ENCODE measurements around the gene TMC3.
A peak's percentile ranks its signal among the peaks of the same experiment; 100 is the strongest.
"Not testable (repeated sequence)": the region's sequence is repeated elsewhere in the genome, so short reads cannot be mapped to it uniquely, and the experiment has no call there.

TMC3 gene

DNA sequence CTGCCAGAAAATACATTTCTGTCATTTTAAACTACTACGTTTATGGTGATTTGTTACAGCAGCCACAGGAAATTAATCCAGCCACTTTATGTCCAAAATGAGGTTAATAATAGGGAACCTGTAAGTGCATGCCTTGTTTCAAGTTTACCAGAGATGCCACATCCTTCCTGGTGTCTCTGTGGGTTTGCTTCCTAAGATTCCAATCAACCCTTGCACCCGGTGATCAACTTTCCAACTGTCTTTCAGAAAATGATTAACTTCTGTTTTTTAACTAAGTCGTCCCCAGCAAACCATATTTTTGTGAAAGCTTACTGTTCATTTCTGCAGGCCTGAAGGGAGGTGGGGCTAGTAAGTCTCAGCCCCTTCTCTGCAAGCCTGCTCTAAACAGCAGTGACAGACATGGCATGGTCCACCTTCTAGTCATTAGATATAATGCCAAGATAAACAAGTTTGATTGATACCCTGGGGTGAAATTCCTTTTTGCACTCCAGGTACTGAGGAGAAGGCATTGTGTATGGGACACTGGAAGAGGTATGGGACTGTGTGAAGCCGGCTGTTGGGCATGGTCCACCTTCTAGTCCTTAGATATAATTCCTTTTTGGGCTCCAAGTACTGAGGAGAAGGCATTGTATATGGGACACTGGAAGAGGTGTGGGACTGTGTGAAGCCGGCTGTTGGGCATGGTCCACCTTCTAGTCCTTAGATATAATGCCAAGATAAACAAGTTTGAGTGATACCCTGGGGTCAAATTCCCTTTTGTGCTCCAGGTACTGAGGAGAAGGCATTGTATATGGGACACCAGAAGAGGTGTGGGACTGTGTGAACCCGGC is 11.1 kb upstream of the TMC3 start:
- no peak for DNase-seq

DNA sequence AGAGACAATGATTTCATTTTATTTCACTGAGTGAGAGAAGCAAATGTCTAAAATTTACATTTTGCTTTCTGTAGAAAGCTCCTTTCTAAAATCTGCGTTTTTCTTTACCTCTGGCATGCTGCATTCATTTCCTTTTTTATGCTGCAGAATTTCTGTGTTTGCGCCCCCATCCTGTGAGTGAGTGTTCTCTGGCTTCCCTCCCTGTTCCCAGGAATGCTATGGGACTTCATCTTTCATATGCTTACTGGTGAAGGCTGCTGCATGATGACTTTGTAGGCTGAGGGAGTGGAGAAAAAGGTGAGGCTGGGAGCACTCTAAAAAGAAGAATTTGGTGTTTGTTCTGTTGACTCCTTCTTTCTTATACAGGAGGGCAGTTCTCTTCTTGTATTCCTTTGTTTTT is 7.7 kb upstream of the TMC3 start:
- DNase-seq, result no peak

DNA sequence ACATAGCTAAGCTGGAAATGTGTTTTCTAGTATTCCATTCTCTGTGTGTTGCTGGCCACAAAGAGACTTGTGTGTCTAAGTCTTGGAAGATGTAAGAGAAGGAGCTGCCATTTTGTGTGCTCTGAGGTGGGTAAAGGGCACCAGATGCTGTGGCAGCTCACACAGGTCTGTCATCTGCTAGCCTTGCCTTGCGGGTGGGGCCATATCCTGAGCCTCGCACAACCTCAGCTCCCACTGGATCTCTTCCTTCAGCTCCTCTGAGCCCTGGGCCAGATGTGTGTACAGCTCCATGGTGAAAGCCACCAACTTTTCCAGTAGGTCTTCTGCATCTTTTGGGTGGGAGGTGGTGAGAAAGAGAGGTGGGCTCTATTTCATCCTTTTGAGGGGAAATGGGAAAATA is 6.7 kb upstream of the TMC3 start:
- no peak for DNase-seq

DNA sequence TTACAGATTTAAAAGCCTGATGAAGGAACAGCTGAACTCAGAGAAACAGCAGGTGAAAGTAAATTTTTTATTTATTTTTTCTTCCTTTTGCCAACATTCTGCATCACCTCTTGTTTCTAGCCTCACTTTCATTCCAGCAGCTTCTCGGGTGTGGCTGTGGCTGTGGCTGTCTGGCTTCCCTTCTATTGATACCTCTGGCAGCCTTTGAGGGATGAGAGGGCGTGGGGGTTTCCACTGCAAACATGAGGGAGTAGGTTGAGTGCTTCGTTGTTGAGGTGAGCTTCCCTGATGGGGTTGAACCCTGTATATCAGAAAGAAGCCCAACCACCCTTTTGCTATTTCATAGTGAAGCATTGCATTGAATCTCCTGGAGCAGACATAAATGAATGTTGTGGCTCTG is 6.2 kb upstream of the TMC3 start:
- DNase-seq, result no peak

DNA sequence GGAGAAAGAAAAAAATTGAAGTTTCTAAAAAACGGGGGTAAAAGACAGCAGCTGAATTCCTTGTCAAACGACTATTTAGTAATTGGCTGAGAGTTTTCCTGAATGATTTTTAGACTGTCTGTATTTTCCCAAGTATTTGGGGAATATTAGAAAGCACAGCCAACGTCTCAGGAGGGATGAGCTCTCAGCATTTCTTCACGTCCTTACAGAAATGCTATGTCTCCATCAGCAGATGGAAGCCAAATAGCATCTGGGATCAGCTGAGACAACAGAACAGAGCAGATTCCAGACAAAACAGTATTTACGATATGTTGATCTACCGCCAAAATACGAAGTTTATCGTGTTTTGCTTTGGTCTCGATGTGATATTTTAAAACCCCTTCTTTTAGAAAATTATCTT is 5.3 kb upstream of the TMC3 start:
- DNase-seq, result no peak

DNA sequence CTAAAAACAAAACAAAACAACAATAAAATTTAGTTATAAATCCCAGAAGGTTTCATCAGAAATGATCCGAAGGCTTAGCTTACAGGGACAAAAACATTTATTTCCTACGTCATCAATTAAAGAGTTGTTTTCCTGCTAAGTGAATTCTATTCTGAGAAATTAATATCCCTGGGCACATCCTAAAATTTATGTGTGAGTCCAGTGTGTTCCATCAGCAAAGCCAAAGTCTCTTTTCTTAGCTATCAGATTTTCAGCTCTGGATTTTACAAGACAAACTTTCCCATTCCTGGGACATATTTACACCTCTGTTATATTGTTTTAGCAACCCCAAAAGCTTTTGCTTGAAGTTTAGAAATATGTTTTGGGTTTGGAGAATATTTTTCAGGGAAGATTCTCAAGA is 4.4 kb upstream of the TMC3 start:
- no peak for DNase-seq

DNA sequence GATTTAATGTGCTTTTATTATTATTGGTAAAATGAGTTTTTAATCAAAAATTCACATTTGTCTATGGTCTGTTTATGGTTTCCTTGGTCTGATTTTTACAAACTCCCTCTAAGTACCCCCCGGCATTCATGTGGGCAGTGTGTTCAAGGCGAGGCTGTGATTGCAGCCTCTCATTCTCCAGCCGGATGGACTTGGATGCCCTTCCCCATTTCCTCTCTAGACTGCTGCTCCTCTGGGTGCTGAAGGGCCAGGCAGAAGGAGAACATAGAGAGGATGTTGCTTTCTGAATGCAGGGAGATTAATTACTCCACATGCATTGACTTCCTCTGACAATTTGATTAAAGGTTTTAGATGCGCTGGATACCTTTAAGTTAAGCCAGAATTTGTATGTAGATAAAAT is 3.9 kb upstream of the TMC3 start:
- DNase-seq, result no peak

DNA sequence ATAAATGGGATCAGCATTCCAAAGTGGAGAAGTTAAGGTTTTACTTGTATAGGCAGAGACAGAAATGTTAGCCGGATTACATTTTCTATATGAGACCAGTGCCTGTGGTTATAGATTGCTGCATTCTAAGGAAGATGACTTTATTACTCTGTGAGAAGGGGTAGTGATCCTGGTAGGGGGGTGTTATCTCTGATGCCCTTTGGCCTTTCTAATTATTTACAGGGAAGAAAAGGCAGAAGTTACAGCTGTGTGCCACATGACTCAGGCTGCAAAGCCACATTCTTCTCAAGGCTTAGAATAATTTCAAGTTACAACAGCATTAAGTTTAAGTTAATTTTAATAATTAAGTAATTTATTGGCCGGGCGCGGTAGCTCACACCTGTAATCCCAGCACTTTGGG is 2.2 kb upstream of the TMC3 start:
- no peak for DNase-seq

DNA sequence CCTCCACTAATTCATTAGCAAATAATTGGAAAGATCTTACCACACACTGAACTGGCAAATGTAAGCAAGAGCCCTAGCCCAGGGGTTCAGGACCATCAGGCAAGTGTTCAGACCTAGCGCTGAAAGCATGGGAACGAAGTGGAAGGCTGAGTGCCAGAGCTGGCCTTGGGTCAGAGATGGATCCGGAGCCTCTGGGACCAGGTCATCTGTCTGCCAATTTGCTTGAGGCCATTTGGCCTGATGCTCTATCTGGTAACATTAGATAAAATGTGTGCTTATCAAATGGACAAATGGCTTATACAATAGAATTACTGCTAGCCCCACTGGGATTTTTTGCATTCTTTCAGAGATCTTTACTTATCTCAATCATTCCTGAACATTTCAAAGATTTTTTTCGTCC is 1.4 kb upstream of the TMC3 start:
- no peak for DNase-seq

DNA sequence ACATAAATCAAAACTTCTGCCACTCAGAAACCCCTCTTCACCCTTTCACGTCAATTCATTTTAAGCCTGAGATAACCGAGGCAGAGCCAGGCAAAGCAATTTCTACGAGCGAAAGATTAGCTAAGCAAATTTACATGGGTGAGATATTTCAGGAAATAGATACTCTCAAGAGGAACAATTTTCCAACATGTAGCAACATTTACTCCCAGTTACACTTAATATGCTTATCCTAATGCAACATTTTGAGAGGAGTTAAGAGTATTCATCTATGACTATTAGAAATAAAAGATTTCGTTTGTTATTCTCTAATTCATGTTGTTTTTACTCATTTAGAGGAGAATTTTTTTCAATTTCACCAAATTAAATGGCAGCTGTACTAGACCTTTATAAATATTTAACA is 837 bp downstream of the TMC3 start:
- DNase-seq, result no peak

DNA sequence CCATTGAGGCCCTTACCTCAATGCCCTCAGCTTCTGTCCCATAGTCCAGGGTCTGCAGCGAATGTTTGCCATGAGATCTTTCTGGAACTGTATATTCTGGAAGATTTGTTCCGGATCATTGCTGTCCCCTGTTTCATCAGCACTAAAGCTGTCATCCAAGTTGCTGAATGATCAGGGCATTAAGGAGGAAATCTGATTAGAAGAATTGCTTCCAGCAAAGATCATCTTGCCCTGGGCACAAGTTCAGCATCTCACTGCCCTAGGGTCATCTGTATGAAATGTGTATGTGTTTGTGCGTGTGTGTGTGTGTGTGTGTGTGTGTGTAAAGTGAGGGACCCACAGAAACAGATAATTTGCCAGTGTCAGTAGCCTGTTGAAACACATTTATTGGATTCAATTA is 1.4 kb downstream of the TMC3 start:
- DNase-seq, result no peak

DNA sequence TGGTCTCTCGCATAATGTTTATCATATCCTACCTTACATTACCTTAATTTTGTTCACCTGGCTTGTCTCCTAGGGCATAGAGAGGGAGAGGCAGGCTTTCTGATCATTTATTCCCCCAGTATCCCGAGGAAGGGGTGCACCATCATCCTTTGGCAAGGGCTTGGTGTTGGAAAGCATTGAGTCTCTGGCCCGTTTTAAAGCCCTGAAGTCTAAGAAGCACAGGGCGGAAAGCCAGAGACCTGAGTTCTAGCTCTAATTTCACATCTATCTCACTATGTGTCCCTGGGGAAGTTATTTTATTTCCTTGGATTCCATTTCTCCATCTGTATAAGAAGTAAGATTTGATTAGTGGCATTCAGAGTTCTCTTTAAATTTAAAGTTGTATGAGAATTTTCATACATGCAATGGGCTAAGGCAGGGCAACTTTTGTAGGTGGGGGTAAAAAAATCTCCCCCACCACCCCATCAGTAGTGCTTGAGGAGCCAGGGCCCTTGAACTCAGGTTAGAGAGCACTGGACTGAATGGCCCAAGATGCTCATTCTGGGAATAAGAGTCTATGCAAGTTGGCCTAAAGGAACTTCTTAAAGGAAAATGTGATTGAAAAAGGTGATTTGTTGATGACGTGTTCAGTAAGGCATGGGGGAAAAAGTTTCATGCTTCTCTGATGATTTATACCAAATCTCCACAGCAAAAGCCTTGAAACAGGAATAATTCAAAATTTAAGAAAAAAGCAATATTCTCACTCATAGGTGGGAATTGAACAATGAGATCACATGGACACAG is 10.1 kb downstream of the TMC3 start:
- DNase-seq, result no peak

DNA sequence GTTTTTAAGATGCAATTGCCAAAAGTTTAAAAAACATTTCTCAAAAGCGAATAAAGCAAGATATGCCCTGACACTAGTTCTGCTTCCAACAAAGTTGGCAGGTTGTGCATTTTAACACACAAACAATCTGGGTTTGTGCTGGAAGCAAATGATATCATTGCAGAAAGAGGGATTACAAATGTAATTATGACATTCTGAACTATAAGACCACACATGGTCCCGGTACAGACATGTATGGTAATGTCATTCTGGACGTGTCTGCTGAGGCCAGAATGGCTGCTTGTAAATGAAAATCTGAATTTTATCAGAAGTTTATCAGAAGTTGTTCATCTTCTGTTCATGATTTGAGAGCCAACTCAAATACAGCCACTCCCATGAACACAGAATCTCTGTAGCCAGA is 10.7 kb downstream of the TMC3 start:
- no peak for DNase-seq

DNA sequence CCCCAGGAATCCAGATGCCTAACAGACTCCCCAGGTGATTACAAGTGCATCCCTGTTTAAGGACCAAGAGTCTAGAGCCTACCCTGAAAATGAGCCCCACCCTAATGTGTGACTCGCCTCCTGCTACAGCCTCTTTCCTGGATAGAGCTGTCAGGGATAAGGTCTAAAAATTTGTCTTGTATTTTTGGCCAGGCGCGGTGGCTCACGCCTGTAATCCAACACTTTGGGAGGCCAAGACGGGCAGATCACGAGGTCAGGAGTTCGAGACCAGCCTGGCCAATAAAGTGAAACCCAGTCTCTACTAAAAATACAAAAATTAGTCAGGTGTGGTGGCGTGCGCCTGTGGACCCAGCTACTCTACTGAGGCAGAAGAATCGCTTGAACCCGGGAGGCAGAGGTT is 11.2 kb downstream of the TMC3 start:
- DNase-seq, result no peak

DNA sequence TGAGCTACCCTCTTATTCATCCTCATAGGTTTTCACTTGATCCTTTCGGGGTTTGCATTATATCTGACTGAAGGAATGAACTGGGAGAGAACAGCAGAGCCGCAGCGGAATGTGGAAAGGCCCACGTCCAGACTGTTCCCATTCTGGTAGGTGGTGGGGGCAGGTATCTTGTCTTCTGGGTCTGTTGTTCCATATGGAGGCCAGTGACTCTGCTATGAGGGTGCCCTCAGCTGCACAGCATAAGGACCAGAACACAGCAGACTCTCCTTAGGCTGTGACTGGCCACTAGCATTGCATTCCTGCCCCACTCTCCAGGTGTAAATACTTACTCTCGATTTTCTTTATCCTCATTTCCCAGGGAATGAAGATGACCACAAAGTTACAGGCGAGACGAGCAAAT is 12.1 kb downstream of the TMC3 start:
- no peak for DNase-seq

DNA sequence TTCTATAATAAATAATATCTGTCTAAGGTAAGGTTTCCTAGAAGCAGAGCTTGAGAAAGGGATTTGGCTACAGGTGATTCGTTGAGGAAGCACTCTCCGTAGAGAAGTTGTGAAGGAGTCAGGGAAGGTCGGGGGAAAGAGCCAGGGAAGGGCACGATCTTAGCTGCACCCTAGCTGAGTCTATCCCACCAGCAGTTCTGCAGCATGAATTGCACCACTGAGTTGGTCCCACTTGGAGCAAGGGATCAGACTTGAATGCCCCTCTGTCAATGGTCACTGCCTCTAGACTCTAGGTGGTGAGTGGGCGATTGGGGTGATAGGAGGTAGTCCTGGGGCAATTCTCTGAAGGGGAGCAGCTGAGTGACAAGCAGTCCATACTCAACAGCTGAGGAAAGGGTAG is 13.5 kb downstream of the TMC3 start:
- DNase-seq, result no peak

DNA sequence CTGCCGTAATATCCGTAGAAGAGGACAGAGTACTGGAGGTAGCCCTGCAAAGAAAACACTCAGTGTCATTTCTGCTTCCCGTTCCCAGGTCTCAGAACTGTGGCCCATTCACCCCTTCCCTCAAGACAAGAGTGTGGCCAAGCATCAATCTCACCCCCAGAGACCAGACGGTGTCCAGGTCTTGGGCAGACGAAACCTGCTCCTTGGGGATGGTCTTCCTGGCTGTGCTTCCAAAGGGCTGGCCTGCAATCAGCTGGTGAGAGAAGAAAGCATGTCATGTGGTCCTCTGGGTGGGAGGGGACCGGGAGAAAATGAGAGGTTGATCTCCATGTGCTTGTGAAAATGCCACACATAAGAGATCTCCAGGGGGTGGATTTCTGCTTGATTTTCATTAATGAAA is 15.8 kb downstream of the TMC3 start:
- DNase-seq, result no peak

DNA sequence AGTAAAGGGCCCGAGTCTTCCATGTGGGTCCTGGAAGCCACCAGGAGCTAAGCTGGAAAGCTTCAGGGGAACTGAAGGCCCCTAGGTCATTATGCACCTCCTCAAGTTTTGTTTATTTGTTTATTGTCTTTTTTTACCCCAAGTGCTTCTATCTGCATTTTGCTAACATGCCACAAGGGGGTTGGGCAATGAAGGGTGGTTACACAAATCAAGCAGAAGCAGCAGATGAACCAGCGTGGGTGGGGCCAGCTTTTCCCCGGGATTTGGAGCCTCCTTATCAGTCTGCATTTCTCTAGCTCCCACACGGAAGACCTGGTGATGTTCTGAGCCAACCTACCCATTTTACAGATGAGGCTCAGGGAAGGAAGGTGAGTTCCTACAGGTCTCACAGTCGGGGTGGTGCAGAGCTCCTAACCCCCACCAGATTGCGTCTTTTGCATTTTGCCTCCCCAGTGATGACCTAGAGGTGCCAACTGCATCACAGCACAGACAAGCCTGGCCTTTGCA is 16.8 kb downstream of the TMC3 start:
- DNase-seq, result no peak

DNA sequence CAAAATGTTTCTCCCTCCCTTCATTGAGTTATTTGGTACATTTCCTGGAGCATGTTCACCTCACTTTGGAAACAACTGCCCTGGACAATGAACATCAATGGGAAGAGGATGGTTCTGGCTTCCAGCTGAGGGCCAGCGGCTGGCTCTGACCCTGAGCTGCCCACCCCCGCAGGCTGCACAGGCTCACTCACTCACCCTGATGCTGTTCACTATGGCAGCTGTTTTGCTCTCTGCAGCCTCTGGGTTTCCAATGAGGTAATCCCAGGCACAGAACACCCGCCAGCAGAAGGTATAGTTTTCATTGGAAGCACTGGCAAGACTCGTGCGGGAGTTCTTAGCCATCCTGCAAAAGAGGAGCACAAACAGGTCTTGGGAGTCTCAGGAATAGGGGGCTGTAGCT is 17.8 kb downstream of the TMC3 start:
- DNase-seq, result no peak

DNA sequence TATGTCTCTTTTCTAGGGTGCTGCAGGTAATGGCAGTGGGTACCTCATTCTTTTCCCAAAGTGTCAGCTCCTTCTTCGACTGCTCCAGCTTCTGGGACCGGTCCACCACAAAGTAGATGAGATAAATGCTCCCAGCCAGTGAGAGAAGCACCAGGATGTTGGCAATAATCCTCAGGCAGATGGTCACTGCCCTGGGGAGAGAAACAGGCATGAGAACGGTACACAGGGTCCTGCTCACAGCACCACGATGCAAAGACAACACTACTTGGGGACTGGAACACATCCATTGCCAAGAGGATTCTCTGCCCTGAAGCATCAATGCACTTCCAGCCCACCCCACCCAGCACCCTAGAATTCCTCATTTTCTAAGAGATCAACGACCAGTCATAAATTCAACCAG is 22.4 kb downstream of the TMC3 start:
- peak in 1 of 2 experiments; percentile 25 for DNase-seq

DNA sequence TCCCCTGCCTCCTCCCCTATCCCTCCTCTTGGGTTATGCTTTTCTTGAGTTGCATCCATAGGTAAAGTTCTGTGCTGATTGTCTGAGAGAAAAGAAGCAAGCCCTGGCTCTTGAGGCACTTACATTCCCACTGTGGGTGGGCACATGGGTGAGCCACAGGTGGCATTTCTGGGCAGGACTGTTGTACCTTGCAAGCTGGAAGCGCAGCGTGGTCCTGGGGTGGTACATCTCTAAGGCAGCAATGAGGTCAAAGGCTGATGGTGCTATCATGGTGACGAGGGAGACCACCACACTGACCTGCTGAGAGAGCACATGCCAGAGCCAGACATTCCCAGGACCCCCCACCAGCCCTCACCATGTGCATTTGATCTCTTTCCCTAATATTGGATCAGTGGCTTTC is 24.7 kb downstream of the TMC3 start:
- no peak for DNase-seq

DNA sequence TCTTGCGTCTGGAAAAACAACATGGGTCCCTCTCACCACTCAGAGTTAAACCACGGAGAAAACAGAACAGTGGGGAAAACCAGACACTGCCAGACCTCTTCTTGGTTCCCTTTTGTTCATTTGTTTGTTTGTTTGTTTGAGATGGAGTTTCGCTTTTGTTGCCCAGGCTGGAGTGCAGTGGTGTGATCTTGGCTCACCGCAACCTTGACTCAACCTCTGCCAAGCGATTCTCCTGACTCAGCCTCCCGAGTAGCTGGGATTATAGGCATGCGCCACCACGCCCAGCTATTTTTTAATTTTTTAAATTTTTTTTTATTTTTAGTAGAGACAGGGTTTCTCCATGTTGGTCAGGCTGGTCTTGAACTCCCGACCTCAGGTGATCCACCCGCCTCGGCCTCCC is 25.3 kb downstream of the TMC3 start:
- DNase-seq, result not testable (repeated sequence)

DNA sequence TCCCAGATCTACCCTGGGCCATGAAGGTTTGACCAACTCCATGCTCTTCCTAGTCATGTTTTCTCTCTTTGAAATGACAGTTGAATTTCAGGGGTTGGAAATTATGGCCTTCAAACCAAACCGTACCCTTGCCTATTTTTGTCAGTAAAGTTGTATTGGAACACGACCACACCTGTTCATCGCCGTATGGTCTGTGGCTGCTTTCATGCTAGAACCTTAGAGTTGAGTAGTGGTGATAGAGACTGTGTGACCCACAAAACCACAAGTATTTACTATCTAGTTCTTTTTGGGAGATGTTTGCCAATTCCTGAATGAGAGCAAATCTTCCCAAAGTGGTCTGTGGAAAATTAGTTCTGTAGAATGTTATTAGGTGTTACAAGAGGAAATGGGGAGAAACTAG is 26.1 kb downstream of the TMC3 start:
- DNase-seq, result no peak

DNA sequence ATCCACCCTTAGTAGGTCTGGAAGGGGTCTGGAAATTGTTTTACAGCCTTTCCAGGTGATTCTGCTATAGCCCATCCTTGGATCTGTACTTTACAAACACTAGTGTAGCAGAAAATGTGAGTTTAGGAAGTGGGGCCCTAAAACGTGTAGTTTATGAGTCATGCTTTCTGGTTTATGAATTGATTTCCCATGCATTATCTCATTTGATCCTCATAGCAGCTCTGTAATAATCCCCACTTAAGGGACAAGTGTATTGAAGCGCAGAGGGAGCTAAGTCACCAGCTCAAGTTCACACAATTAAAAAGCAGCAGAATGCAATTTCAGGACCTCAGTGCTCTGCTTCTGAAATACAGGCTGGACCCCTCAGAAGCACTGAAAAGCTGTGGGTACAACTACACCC is 27.4 kb downstream of the TMC3 start:
- peak; percentile 44 to 62 for DNase-seq

All from NCI-H524 (cell line).